Loucy (cell line): Measurements from ENCODE around the gene TBCD.

ENCODE experiments used
- H2AFZ ChIP-seq: fragments of 200-600 bp; sonication (generic); 2 replicates; pipeline ENCODE4 v1.6.0; 2016; ENCODE audit warnings: antibody characterized with exemption, mild to moderate bottlenecking, low read length, moderate library complexity
- H3F3A ChIP-seq: fragments of 200-600 bp; 2 replicates; pipeline ENCODE4 v1.6.0; 2016; ENCODE audit warnings: antibody characterized with exemption, low read depth, mild to moderate bottlenecking
- H3K27me3 ChIP-seq: fragments of 200-600 bp; sonication (generic); 2 replicates; pipeline ENCODE4 v1.6.1; 2014; ENCODE audit warnings: low read length, mild to moderate bottlenecking; ENCODE audit not compliant: insufficient read depth, poor library complexity, severe bottlenecking
- H3K36me3 ChIP-seq: fragments of 200-600 bp; sonication (generic); 2 replicates; pipeline ENCODE4 v1.6.1; 2016; ENCODE audit warnings: low read length; ENCODE audit not compliant: insufficient read depth
- H3K4me1 ChIP-seq: fragments of 200-600 bp; sonication (generic); 2 replicates; pipeline ENCODE4 v1.5.1; 2014; ENCODE audit warnings: low read length, mild to moderate bottlenecking; ENCODE audit not compliant: insufficient read depth, poor library complexity, severe bottlenecking
- H3K4me2 ChIP-seq: fragments of 200-600 bp; sonication (generic); 2 replicates; pipeline ENCODE4 v1.6.0; 2014; ENCODE audit warnings: antibody characterized with exemption, low read length, low read depth, mild to moderate bottlenecking; ENCODE audit not compliant: poor library complexity, severe bottlenecking
- H3K4me3 ChIP-seq: fragments of 200-600 bp; sonication (generic); 2 replicates; pipeline ENCODE4 v1.5.1; 2014; ENCODE audit warnings: low read length, mild to moderate bottlenecking, mixed read lengths; ENCODE audit not compliant: poor library complexity, severe bottlenecking
- H3K79me2 ChIP-seq: fragments of 200-600 bp; sonication (generic); 2 replicates; pipeline ENCODE4 v1.6.1; 2014; ENCODE audit warnings: low read length; ENCODE audit not compliant: insufficient read depth
- H3K9ac ChIP-seq: fragments of 200-600 bp; sonication (generic); 2 replicates; pipeline ENCODE4 v1.6.0; 2014; ENCODE audit warnings: mild to moderate bottlenecking, low read depth, low read length, moderate library complexity; ENCODE audit not compliant: poor library complexity, severe bottlenecking
- H3K9me2 ChIP-seq: fragments of 200-600 bp; sonication (generic); replicated peaks from 2 replicates; pipeline ENCODE4 v1.6.1; 2016; ENCODE audit warnings: low read depth, low read length, mixed read lengths
- H3K9me3 ChIP-seq: fragments of 200-600 bp; sonication (generic); 2 replicates; pipeline ENCODE4 v1.6.1; 2014; ENCODE audit warnings: mild to moderate bottlenecking, antibody characterized with exemption, low read length, low read depth; ENCODE audit not compliant: insufficient read depth
- H4K20me1 ChIP-seq: fragments of 200-600 bp; sonication (generic); 2 replicates; pipeline ENCODE4 v1.6.0; 2014; ENCODE audit warnings: antibody characterized with exemption, low read length, mild to moderate bottlenecking; ENCODE audit not compliant: insufficient read depth, poor library complexity, severe bottlenecking
- CTCF ChIP-seq: fragments of 200-600 bp; sonication (generic); conservative IDR thresholded peaks from 2 replicates; pipeline ENCODE4 v1.5.1; 2014; ENCODE audit warnings: mild to moderate bottlenecking, antibody characterized with exemption, low read length
- EZH2phosphoT487 ChIP-seq: fragments of 200-600 bp; IDR thresholded peaks from 2 replicates; pipeline ENCODE4 v1.6.1; 2018; ENCODE audit warnings: antibody characterized with exemption, mild to moderate bottlenecking, moderate library complexity, borderline replicate concordance

The TBCD gene

GRCh38 chr17:82726427-82726826, 25.4 kb upstream of the TBCD start:
- no peak overlapping the region for H3K9ac ChIP-seq
- H4K20me1 ChIP-seq = no peaks in the 10 kb centered on the region
- H3K4me2 ChIP-seq = no peak overlapping the region
- H3K79me2 ChIP-seq = no peaks in the 10 kb centered on the region
- H3F3A ChIP-seq = no peaks in the 10 kb centered on the region
- no peaks in the 10 kb centered on the region for H3K27me3 ChIP-seq
- TF ChIP-seq EZH2phosphoT487 = no peak
- no peak for TF ChIP-seq CTCF
- no peaks in the 10 kb centered on the region for H3K9me3 ChIP-seq
- no peak overlapping the region for H3K4me3 ChIP-seq
- H2AFZ ChIP-seq = no peak overlapping the region
- H3K4me1 ChIP-seq = no peaks in the 10 kb centered on the region
- H3K36me3 ChIP-seq = no peaks in the 10 kb centered on the region; the same call in 1 of the 2 replicates
- H3K9me2 ChIP-seq = no peaks in the 10 kb centered on the region

- no peaks in the 10 kb centered on the region for H3K79me2 ChIP-seq
- TF ChIP-seq CTCF (no peak), EZH2phosphoT487 (no peak)
- no peaks in the 10 kb centered on the region for H3K4me1 ChIP-seq
- H2AFZ ChIP-seq = no peak overlapping the region
- H4K20me1 ChIP-seq = no peaks in the 10 kb centered on the region
- H3K27me3 ChIP-seq = no peaks in the 10 kb centered on the region
- H3K9me2 ChIP-seq = no peaks in the 10 kb centered on the region
- H3K4me3 ChIP-seq = no peak overlapping the region
- no peak overlapping the region for H3K4me2 ChIP-seq
- no peaks in the 10 kb centered on the region; the same call in 1 of the 2 replicates for H3K36me3 ChIP-seq
- H3K9me3 ChIP-seq = no peaks in the 10 kb centered on the region; the same call in 1 of the 2 replicates
- no peak overlapping the region for H3K9ac ChIP-seq
- no peaks in the 10 kb centered on the region for H3F3A ChIP-seq
These were observed 22.2 kb upstream of the TBCD start for GRCh38 chr17:82729479-82730260.

GRCh38 chr17:82732118-82732743, 19.6 kb upstream of the TBCD start:
- no peaks in the 10 kb centered on the region for H3K27me3 ChIP-seq
- H2AFZ ChIP-seq = no peak overlapping the region
- H3F3A ChIP-seq = no peaks in the 10 kb centered on the region

More at GRCh38 chr17:82732118-82732743, 19.6 kb upstream of the TBCD start:
- H3K79me2 ChIP-seq = no peaks in the 10 kb centered on the region
- no peak for TF ChIP-seq CTCF
- TF ChIP-seq EZH2phosphoT487 = no peak
- no peaks in the 10 kb centered on the region for H3K36me3 ChIP-seq
- H4K20me1 ChIP-seq = no peaks in the 10 kb centered on the region
- no peaks in the 10 kb centered on the region for H3K9me2 ChIP-seq
- H3K4me1 ChIP-seq = no peaks in the 10 kb centered on the region
- no peaks in the 10 kb centered on the region; the same call in 1 of the 2 replicates for H3K9me3 ChIP-seq
- no peak overlapping the region for H3K9ac ChIP-seq
- H3K4me3 ChIP-seq = no peak overlapping the region
- no peak overlapping the region for H3K4me2 ChIP-seq
